ENCODE measurements around the gene CCDC27.
"Not testable (repeated sequence)": the region's sequence is repeated elsewhere in the genome, so short reads cannot be mapped to it uniquely, and the experiment has no call there.

CCDC27 gene

DNA sequence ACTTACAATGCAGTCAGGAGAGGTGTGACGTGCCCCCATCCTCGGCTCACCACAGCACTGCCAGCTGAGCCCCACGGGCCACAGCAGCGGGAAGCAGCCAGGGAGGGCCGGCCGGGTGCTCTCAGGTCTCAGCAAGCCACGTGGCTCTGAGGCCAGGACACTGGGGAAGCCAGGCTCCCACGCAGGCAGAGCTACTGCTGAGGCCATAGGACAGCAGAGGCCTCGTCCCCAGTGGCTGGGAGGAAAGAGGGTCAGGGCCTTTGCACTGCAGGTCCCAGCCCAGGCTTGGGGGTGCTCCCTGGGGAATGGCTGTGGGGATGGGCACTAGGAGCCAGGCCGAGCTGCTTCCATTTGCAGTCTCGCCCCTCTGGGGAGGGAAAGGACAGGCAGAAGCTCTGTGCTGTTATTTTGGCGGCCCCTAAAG lies 38.3 kb downstream of the CCDC27 start:
- no peaks in the 10 kb centered on the region for H3K27me3 ChIP-seq (ENCODE audit: control insufficient read depth in 2 of 2, insufficient read depth in 2 of 2, low read length in 2 of 2)
- no peak overlapping the region for H3K4me3 ChIP-seq (ENCODE audit: low read length in 2 of 2)
- H3K9ac ChIP-seq (ENCODE audit: low read depth in 1 of 2, low read length in 2 of 2), result no peak overlapping the region
- H3K9me3 ChIP-seq (ENCODE audit: control insufficient read depth in 2 of 2, low read length in 2 of 2), result no peaks in the 10 kb centered on the region
- no peak overlapping the region for H3K27ac ChIP-seq (ENCODE audit: low read depth in 2 of 2, low read length in 2 of 2)
- H3K4me1 ChIP-seq (ENCODE audit: control insufficient read depth in 2 of 2, insufficient read depth in 2 of 2, low read length in 2 of 2), result peaks cover 6 to 9% of the 10 kb centered on the region in 2 donors
- H3K36me3 ChIP-seq (ENCODE audit: control insufficient read depth in 2 of 2, insufficient read depth in 2 of 2, low read length in 2 of 2), result peaks cover 11 to 35% of the 10 kb centered on the region in 2 donors

DNA sequence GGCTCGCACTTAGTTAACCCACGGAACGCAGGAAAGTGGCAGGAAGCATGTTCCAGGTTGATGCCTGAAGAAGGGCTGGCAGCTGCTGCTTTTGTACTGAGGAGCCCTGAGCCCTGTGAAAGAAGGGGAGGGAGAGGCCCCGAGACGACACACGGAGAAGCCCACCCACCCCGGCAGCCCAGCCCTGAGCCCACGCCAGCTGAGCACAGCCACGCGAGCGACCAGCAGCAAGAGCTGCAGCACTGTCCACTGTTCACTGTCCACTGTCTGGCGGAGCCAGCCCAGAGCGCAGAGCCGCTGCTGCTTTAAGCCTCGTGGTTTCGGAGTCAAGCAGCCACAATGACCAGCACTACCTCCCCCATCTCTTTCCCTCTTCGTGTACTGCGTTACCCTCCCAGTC lies 38.7 kb downstream of the CCDC27 start:
- no peak overlapping the region for H3K4me3 ChIP-seq (ENCODE audit: low read length in 2 of 2)

DNA sequence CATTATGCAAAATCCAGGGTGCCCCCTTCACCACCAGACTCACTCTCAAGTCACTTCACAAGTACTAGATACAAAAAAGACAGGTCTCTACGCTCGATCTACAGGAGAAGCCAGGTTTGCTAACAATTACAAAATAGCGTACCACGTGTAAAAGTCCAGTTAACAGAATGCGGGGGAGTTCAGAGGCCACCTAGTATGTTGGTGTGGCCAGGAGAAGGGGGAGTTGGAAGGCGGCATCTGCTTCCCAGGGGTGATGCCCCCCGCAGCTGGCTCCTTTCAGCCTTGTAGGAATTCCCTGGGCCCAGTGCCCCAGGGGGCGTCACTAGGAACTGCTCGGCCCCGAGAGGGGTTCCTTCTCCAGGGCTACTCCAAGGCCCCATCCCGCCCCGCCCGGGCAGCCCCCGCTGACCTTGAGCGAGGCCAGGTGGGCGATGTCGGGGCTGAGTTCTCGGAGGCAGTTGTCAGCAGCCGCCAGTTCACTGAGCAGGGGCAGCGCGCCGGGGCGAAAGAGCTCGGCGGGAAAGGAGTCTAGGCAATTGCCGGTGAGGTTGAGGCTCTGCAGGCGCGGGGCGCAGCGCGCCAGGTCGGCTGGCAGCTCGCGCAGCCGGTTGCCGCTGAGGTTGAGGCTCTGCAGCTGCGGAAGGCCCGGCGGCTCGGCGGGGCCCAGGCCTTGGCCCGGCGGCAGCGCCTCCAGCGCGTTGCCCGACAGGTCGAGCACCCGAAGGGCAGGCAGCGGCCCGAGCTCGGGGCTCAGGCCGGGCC lies 43.4 kb downstream of the CCDC27 start:
- H3K4me1 ChIP-seq (ENCODE audit: control insufficient read depth in 2 of 2, insufficient read depth in 2 of 2, low read length in 2 of 2), result peaks cover 10 to 13% of the 10 kb centered on the region in 2 donors

More for the DNA sequence above, 38.7 kb downstream of the CCDC27 start:
- H3K9me3 ChIP-seq (ENCODE audit: control insufficient read depth in 2 of 2, low read length in 2 of 2), result no peaks in the 10 kb centered on the region
- peaks cover 8 to 10% of the 10 kb centered on the region in 2 donors for H3K4me1 ChIP-seq (ENCODE audit: control insufficient read depth in 2 of 2, insufficient read depth in 2 of 2, low read length in 2 of 2)
- H3K27me3 ChIP-seq (ENCODE audit: control insufficient read depth in 2 of 2, insufficient read depth in 2 of 2, low read length in 2 of 2), result no peaks in the 10 kb centered on the region
- H3K27ac ChIP-seq (ENCODE audit: low read depth in 2 of 2, low read length in 2 of 2), result no peak overlapping the region
- no peak overlapping the region for H3K9ac ChIP-seq (ENCODE audit: low read depth in 1 of 2, low read length in 2 of 2)
- H3K36me3 ChIP-seq (ENCODE audit: control insufficient read depth in 2 of 2, insufficient read depth in 2 of 2, low read length in 2 of 2), result peaks cover 11 to 35% of the 10 kb centered on the region in 2 donors

DNA sequence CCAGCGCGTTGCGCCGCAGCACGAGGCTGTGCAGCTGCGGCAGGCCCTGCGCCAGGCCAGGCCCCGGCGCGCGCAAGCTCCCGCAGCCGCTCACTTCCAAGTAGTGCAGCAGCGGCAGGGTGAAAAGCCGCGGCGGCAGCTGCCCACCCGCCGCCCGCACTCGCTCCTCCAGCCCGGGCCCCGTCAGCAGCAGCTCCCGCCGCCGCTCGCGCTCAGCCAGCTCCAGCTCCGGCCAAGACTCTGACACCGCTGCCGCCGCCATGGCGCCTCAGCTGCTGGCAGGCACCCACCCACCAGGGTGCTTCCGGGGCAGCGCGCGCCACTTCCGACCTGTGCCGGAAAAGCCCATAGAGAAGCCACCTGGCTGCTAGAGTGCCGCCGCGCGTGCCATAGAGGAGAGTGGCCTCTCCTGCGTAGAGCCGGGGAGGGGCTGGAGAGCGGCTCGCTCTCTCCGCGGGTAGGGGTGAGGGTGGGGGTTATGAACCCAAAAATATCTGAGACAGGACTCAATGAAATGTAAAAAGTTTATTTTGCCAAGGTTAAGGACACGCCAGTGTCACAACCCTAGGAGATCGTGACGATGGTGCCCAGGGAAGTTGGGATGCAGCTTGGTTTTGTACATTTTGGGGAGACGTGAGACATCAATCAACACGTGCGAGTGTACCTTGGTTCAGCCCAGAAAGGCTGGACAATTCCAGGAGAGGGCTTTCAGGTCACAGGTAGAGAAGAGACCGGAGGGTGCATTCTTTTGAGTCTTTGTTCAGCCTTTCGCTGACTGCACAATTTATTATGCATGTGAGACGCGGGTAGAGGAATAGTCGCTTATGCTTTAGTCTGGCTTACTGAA lies 44.2 kb downstream of the CCDC27 start, which contains the start of gene LRRC47:
Gene LRRC47 (minus strand): TSS at position 284 of the 847 bp plus-strand sequence. CDS start 22 bp downstream, at position 262.
- peaks cover 0 to 3% of the 10 kb centered on the region in 2 donors for H3K36me3 ChIP-seq (ENCODE audit: control insufficient read depth in 2 of 2, insufficient read depth in 2 of 2, low read length in 2 of 2)
- H3K4me3 ChIP-seq (ENCODE audit: low read length in 2 of 2), result peak within 1 kb of the TSS; percentile 69 to 89

More for the DNA sequence above, 43.4 kb downstream of the CCDC27 start:
- peak overlapping the region in 1 of 2 donors; percentile 43 for H3K27ac ChIP-seq (ENCODE audit: low read depth in 2 of 2, low read length in 2 of 2)
- no peaks in the 10 kb centered on the region for H3K9me3 ChIP-seq (ENCODE audit: control insufficient read depth in 2 of 2, low read length in 2 of 2)
- peak overlapping the region; percentile 69 to 89 for H3K4me3 ChIP-seq (ENCODE audit: low read length in 2 of 2)
- peak overlapping the region; percentile 63 to 65 for H3K9ac ChIP-seq (ENCODE audit: low read depth in 1 of 2, low read length in 2 of 2)
- H3K27me3 ChIP-seq (ENCODE audit: control insufficient read depth in 2 of 2, insufficient read depth in 2 of 2, low read length in 2 of 2), result peaks cover 0 to 5% of the 10 kb centered on the region in 2 donors
- peaks cover 3 to 7% of the 10 kb centered on the region in 2 donors for H3K36me3 ChIP-seq (ENCODE audit: control insufficient read depth in 2 of 2, insufficient read depth in 2 of 2, low read length in 2 of 2)

DNA sequence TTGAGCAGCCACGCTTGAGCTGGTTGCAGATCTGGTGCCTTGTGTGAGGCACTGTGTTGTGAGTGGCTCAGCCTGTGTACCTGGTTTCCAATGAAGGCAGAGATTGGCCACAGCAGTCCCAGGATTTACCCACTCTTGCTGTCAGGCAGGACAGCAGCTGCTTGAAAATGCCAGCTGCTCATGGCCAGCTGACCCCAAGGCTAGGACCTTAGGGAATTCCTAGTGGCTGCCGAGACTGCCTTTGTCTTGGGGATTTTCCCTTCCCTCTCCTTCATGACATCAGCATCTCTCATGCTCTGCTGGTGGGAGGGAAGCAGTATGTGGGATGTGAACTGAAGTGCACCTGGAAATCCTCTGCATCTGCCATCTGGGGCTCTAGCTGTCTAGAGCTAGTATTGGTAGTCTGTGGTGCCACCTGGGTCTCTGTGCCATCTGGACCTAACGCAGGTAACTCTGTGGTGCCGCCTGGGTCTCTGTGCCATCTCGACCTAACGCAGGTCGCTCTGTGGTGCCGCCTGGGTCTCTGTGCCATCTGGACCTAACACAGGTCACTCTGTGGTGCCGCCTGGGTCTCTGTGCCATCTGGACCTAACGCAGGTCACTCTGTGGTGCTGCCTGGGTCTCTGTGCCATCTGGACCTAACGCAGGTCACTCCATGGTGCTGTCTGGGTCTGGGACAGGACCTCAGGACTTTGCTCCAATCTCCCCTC lies 47.9 kb downstream of the CCDC27 start:
- no peak overlapping the region for H3K4me3 ChIP-seq (ENCODE audit: low read length in 2 of 2)
- H3K27me3 ChIP-seq (ENCODE audit: control insufficient read depth in 2 of 2, insufficient read depth in 2 of 2, low read length in 2 of 2), result peaks cover 8 to 10% of the 10 kb centered on the region in 2 donors
- peaks cover 5 to 11% of the 10 kb centered on the region in 2 donors for H3K4me1 ChIP-seq (ENCODE audit: control insufficient read depth in 2 of 2, insufficient read depth in 2 of 2, low read length in 2 of 2)
- no peak overlapping the region for H3K27ac ChIP-seq (ENCODE audit: low read depth in 2 of 2, low read length in 2 of 2)
- H3K9me3 ChIP-seq (ENCODE audit: control insufficient read depth in 2 of 2, low read length in 2 of 2), result no peaks in the 10 kb centered on the region
- no peaks in the 10 kb centered on the region for H3K36me3 ChIP-seq (ENCODE audit: control insufficient read depth in 2 of 2, insufficient read depth in 2 of 2, low read length in 2 of 2)
- H3K9ac ChIP-seq (ENCODE audit: low read depth in 1 of 2, low read length in 2 of 2), result no peak overlapping the region

More for the DNA sequence above, 44.2 kb downstream of the CCDC27 start, which contains the start of gene LRRC47:
- Histone ChIP-seq H3K9me3 (ENCODE audit: control insufficient read depth in 2 of 2, low read length in 2 of 2) (no peaks in the 10 kb centered on the region), H3K4me1 (ENCODE audit: control insufficient read depth in 2 of 2, insufficient read depth in 2 of 2, low read length in 2 of 2) (peaks cover 10 to 13% of the 10 kb centered on the region in 2 donors), H3K9ac (ENCODE audit: low read depth in 1 of 2, low read length in 2 of 2) (peak within 1 kb of the TSS; percentile 65 to 78), H3K27me3 (ENCODE audit: control insufficient read depth in 2 of 2, insufficient read depth in 2 of 2, low read length in 2 of 2) (peaks cover 0 to 5% of the 10 kb centered on the region in 2 donors), H3K27ac (ENCODE audit: low read depth in 2 of 2, low read length in 2 of 2) (peak within 1 kb of the TSS in 1 of 2 donors; percentile 43)

DNA sequence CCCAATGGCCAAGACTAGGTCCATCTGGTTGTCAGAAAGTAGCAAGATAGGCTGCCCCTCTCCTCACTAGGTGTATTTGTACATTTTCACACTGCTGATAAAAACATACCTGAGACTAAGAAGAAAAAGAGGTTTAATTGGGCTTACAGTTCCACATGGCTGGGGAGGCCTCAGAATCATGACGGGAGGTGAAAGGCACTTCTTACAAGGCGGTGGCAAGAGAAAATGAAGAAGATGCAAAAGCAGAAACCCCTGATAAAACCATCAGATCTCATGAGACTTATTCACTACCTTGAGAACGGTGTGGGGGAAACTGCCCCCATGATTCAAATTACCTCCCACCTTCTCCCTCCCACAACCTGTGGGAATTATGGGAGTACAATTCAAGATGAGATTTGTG lies 48.5 kb downstream of the CCDC27 start:
- not testable (repeated sequence) for H3K36me3 ChIP-seq (ENCODE audit: control insufficient read depth in 2 of 2, insufficient read depth in 2 of 2, low read length in 2 of 2); H3K27ac ChIP-seq (ENCODE audit: low read depth in 2 of 2, low read length in 2 of 2); H3K9me3 ChIP-seq (ENCODE audit: control insufficient read depth in 2 of 2, low read length in 2 of 2); H3K4me3 ChIP-seq (ENCODE audit: low read length in 2 of 2); H3K4me1 ChIP-seq (ENCODE audit: control insufficient read depth in 2 of 2, insufficient read depth in 2 of 2, low read length in 2 of 2); H3K9ac ChIP-seq (ENCODE audit: low read depth in 1 of 2, low read length in 2 of 2)
- peaks cover 8 to 10% of the 10 kb centered on the region in 2 donors for H3K27me3 ChIP-seq (ENCODE audit: control insufficient read depth in 2 of 2, insufficient read depth in 2 of 2, low read length in 2 of 2)

DNA sequence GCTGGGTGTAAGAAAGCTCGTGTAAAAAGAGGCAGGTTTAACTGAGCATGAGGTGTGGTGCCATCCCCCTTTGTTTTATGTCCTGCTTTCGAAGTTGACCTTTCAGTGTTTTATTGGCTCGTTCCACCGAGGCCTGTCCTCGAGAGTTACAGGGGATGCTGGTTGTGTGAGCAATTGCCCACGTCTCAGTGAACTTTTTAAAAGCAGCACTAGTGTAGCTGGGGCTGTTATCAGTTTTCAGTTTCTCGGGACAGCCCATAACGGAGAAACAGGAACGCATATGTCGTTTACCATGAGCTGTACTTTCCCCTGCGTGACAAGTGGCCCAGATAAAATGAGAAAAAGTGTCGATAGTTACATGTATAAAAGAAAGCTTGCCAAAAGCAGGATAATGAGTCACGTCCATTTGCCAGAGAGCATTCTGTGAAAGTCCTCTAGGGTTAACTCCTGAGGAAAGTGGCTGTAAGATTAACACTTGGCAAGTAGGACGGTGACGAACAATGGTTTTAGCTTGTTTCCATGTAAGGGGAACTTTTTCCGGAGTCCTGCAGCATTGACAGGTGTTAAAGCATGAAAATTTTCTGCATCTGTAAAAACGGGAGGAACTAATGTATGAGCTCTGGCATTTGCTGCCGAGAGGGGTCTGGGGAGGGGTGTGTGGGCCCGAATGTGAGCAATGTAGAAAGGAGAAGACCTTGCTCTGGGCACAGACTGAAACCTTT lies 51.8 kb downstream of the CCDC27 start:
- Histone ChIP-seq H3K9me3 (ENCODE audit: control insufficient read depth in 2 of 2, low read length in 2 of 2) (no peaks in the 10 kb centered on the region), H3K4me1 (ENCODE audit: control insufficient read depth in 2 of 2, insufficient read depth in 2 of 2, low read length in 2 of 2) (no peaks in the 10 kb centered on the region), H3K27ac (ENCODE audit: low read depth in 2 of 2, low read length in 2 of 2) (no peak overlapping the region), H3K27me3 (ENCODE audit: control insufficient read depth in 2 of 2, insufficient read depth in 2 of 2, low read length in 2 of 2) (peaks cover 8 to 10% of the 10 kb centered on the region in 2 donors), H3K4me3 (ENCODE audit: low read length in 2 of 2) (no peak overlapping the region), H3K9ac (ENCODE audit: low read depth in 1 of 2, low read length in 2 of 2) (no peak overlapping the region), H3K36me3 (ENCODE audit: control insufficient read depth in 2 of 2, insufficient read depth in 2 of 2, low read length in 2 of 2) (no peaks in the 10 kb centered on the region)

DNA sequence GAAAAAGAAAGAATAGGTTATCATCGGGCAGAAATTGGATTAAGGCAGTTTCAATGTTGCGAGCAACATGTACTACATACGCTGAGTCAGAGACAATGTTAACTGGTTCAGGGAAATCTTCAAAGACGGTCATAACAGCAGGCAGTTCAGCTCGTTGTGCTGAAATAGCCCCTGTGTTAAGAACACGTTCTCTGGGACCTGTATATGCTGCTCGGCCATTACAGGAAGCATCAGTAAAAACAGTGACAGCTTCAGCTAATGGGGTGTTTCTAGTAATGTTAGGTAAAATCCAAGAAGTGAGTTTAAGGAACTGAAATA lies 52.3 kb downstream of the CCDC27 start:
- H3K4me1 ChIP-seq (ENCODE audit: control insufficient read depth in 2 of 2, insufficient read depth in 2 of 2, low read length in 2 of 2); H3K9me3 ChIP-seq (ENCODE audit: control insufficient read depth in 2 of 2, low read length in 2 of 2); H3K9ac ChIP-seq (ENCODE audit: low read depth in 1 of 2, low read length in 2 of 2); H3K27ac ChIP-seq (ENCODE audit: low read depth in 2 of 2, low read length in 2 of 2); H3K36me3 ChIP-seq (ENCODE audit: control insufficient read depth in 2 of 2, insufficient read depth in 2 of 2, low read length in 2 of 2); H3K4me3 ChIP-seq (ENCODE audit: low read length in 2 of 2): not testable (repeated sequence)
- H3K27me3 ChIP-seq (ENCODE audit: control insufficient read depth in 2 of 2, insufficient read depth in 2 of 2, low read length in 2 of 2), result peaks cover 8 to 10% of the 10 kb centered on the region in 2 donors

DNA sequence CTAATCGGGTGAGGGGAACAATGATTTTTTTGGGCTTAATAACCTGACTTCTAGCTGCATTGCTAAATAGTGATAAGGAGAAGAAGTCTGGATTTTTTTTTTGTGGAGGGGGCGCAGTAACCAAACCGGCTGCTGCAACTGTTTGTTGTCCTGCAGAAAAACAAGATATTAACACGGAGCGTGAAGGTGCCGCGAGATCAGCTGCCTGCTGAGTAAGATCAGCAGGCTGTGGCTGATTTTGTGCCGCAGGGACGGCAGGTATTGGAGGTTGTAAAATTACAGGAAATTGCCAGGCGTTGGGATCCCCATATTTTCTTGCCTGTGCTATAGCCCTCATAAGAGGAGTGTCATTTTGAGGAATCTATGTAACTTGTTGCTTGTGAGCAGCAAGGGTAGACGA lies 52.8 kb downstream of the CCDC27 start:
- no peak overlapping the region for H3K4me3 ChIP-seq (ENCODE audit: low read length in 2 of 2)
- H3K4me1 ChIP-seq (ENCODE audit: control insufficient read depth in 2 of 2, insufficient read depth in 2 of 2, low read length in 2 of 2), result no peaks in the 10 kb centered on the region
- no peak overlapping the region for H3K9ac ChIP-seq (ENCODE audit: low read depth in 1 of 2, low read length in 2 of 2)
- H3K27ac ChIP-seq (ENCODE audit: low read depth in 2 of 2, low read length in 2 of 2), result no peak overlapping the region
- H3K9me3 ChIP-seq (ENCODE audit: control insufficient read depth in 2 of 2, low read length in 2 of 2), result no peaks in the 10 kb centered on the region
- peaks cover 6 to 10% of the 10 kb centered on the region in 2 donors for H3K27me3 ChIP-seq (ENCODE audit: control insufficient read depth in 2 of 2, insufficient read depth in 2 of 2, low read length in 2 of 2)
- no peaks in the 10 kb centered on the region for H3K36me3 ChIP-seq (ENCODE audit: control insufficient read depth in 2 of 2, insufficient read depth in 2 of 2, low read length in 2 of 2)
